Measurements from ENCODE around the gene UFC1.

- TF ChIP-seq CTCF (IDR thresholded peaks at IDR 0.05): no peak
- TF ChIP-seq POLR2A (IDR thresholded peaks at IDR 0.05): no peak
- TF ChIP-seq EP300 (IDR thresholded peaks at IDR 0.05; ENCODE audit: low read depth): no peak
- no peak for TF ChIP-seq POLR2AphosphoS5 (IDR thresholded peaks at IDR 0.05)
These were observed 22.8 kb downstream of the UFC1 start for GRCh38 chr1:161176468-161177111.
